IPS DF 4.7 (cell line): Measurements from ENCODE around the gene AAGAB.
A peak's percentile ranks its signal among the peaks of the same experiment; 100 is the strongest.
"Not testable (repeated sequence)": the region's sequence is repeated elsewhere in the genome, so short reads cannot be mapped to it uniquely, and the experiment has no call there.

Source experiments
- DNase-seq: peaks from one replicate; pipeline ENCODE4 v3.0.0-alpha.2; 2013; ENCODE audit warnings: low spot score; ENCODE audit errors: extremely low read depth

The AAGAB gene

DNA sequence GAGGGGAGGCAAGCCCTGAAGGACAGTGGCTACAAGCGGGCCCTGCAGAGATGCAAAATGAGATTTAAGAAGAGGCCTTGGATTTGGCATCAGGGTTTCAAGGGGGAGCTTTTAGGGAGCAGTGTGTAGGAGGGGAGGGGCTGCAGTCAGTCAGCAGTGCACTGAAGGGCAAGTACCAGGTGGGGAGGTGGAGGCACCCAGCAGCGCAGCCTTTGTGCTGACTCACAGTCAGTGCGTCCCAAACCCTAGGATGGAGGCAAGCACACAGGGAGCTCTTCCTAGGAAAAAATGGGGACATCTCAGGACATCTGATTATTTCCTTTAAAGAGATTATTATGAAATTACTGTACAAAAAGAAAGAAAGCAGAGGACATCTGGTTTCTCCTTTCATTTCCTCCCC lies 80.0 kb downstream of the AAGAB start:
- no peak for DNase-seq

DNA sequence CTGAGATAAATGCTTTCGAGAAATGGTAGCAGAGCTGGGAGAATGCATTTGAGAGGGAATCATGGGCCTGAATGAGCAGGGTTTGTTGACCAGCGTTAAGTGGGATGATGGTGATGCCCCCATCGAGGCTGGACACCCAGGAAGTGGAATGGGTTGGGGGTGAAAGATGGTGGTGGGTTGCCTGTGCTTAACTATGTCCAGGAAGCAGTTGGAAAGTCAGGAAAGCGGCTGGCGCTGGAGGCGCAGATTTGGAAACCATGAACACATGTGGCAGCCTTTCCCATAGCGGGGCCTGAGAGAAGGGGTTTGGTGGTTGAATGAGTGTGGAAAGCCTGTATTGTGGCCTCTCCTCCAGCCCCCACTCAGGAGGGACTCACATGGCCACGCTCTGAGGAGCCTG lies 80.7 kb downstream of the AAGAB start:
- no peak for DNase-seq

DNA sequence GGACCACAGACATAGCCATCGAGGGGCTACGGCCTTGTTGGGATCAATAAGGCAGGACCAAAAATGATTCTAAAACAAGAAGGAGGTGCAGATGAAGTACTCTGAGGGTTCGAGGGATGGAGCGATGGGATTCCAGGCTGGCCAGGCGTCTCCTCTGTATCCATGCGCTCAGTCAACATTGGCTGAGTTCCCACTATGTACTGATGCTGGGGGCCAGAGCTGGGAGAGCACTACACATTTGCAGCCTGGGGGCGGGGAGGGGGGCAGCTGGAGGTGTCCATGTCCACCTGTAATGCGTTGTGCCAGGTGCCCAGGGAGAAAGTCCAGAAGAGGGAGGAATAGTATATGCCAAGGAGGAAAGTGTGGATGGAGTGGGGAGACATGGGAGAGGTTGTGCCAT lies 81.5 kb downstream of the AAGAB start:
- DNase-seq, result no peak

DNA sequence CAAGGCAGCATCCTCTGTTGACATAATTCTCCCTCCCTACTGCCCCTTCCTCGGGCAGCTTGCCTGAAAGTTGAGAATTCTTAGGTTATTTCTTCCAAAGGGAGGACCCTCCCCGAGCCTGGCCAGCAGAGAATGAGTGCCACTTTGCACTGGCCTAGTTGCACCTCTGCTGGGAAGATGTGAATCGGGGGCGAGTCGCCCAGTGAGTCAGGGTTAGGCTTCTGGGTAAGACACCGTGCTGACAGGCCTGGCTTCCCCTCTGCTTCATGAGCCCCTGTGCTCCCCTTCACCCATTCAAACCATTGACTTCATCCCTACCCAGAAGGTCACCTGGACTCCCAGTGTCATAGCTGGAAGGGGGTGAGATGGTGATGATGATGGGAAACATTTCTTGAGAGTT lies 82.3 kb downstream of the AAGAB start:
- DNase-seq, result no peak

DNA sequence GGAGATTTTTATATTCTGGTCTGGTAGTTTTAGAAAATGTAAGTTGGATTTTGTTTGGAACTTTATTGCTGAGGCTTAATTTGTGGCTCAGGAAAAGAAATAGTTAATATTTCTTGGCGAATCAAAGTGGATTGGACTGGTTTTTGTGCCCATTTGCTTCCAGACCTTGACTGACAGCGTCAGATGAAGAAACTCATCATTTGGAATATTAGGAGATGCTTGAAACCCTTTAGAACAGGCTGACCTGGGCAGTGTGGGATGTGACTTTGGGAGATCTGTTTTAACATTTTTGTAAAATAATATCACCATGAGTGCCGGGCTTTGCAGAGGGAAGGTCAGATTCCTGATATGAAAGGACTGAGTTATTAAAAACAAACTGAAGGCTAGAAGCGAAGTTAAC lies 83.0 kb downstream of the AAGAB start:
- DNase-seq, result no peak

DNA sequence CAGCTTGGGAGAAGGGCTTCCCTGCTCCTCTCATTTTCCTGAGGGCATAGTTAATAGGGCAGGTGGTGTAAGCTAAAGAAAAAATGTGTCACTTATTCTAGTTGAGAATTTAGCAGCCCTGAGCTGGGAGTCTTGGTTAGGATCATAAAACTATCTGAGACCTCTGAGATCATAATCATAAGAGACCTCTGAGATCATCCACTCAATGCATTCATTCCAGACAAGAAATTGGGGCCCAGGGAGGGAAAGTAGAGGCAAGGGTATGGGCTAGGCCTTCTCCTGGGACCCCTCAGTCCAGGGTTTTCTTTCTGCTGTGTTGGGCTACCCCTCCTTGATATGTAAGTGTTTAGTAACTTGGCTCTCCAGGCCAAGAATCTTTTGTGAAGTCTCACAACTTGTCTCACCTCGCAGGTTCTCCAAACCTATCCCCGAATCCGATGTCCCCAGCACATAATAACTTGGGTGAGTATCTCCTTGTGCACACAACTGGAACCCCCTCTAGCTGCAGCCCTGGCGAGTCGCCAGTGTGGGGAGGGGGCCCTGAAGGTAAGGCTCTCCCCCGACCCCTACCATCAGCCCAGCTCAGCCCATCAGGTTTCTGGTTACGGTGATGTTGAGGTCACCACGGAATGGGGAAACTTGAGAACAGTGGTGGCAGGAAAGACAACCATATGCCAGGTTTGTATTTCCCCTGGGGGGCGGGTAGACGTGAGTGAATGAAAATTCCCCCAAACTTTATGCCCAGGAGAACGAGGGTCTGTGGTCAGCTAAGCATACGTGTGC lies 84.1 kb downstream of the AAGAB start:
- no peak for DNase-seq

DNA sequence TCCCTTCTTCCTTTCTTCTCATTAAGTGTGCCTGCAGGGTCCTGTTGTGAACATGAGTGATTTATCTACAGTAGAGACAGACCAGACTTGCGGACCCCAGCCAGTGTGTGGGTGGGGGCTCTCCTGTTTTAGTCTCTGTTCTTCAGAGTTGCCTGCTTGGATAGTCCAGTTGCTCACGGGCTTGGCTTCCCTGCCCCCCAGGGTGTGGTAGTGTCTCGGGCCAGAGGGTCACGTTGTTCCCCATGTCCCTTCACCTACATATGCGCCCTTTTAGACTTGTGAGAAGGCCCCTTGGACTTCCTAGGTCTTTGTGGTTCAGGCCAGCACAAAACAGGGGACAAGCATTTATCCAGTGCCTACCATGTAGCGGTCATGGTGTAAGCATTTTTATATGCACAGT lies 85.8 kb downstream of the AAGAB start:
- no peak for DNase-seq

DNA sequence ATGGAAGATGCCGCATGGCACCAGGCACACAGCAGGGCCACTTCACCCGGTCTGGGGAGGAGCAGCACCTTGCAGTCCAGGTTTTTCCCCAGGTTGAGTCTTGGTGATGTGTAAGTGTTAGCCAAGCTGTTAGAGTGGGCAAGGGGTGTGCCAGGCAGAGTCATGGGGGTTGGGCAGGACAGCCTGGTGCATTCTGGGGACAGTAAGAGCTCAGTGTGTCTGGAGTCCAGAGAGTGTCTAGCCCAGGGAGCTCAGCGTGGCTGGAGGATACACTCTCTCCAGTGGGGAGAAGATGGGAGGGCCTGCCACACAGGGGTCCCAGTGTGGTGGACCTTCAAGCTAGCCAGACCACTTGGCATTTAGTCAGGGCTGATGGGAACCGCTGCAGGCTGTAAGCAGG lies 87.4 kb downstream of the AAGAB start:
- DNase-seq, result no peak

DNA sequence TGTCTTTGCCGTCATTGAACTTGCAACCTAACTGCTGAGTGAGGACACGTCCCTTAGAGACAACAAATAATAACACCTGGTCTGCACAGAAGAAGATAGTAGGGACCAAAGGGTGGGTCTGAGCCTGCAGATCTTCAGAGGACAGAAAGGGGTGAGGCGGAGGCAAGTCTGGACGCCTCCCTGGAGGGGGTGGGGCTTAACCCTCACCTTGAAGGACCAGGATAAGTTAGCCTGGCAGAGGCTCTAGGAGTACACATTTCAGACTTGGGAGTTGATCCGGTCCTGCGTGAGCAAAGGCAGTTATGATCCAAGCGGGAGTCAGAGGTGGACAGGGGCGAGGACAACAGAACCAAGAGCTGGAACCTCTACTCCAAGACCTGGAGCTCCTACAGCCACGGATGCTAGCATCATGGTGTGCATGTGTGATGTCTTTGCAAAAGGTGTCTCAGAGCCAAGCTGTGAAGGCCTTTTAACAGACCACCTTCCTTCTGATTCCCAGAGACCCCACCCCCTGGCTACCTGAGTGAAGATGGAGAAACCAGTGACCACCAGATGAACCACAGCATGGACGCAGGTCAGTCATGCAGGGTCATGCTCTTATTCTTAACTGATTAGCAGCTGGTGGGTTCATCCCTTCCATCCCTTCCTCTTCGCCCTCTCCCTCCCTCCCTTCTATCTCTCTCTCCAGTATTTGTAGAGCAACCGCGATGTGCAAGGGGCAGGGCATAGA lies 88.0 kb downstream of the AAGAB start:
- DNase-seq, result no peak

DNA sequence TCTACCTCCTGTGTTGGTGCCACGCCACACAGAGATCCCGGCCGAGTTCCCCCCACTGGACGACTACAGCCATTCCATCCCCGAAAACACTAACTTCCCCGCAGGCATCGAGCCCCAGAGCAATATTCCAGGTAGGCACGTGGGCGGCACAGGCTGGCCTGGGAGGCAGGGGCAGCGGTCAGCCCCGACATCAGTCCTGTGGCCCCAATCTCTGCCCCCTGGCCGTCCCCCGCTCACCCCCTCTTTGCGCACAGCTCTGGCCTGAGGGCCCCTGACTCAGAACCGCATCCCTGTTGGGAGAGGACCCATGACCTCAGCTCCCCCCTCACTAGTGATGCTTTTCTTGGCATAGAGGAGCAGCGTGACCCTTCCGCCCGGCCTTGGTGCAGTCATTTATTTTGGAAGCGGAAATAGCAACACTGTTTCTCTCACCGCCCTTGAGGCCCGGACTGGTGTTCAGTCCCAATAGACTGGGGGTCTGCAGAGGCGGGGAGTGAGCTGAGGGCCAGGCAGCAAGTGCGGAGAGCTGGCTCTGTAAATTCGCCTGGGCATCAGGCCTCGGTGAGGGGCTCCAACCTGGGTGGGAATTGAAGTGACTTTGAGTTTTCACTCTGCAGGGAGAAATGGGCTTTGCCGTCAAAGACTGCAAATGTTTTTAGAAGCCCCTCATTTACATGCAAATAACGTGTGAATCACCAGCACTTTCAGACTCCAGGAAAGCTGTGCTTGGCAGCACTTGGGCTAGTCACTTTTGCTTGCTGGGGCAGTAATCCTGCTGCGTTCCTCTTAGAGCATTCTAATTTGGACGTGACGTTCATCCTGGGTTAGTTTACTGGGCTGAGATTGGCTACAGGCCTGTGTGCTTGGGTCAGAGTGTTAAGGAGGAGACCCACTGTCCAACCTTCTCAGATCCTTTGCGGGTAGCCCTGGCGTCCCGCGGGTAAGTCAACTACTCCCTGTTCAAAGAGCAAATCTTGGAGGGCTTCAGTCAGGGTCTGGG lies 88.9 kb downstream of the AAGAB start:
- peak; percentile 87 for DNase-seq

DNA sequence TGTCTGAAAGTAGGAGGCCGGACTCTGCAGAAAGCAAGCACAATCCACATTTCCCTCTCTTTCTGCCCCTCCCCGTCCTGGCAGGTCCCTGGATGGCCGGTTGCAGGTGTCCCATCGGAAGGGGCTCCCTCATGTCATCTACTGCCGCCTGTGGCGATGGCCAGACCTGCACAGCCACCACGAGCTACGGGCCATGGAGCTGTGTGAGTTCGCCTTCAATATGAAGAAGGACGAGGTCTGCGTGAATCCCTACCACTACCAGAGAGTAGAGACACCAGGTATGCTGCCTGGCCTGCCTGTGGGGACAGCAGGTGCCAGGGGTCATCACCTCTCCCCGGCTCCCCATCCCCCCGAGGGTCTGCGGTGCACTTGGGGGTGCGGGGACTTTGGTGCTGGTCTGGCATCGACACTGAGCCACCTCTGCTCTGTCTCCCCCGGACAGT lies 89.6 kb downstream of the AAGAB start:
- DNase-seq, result no peak

DNA sequence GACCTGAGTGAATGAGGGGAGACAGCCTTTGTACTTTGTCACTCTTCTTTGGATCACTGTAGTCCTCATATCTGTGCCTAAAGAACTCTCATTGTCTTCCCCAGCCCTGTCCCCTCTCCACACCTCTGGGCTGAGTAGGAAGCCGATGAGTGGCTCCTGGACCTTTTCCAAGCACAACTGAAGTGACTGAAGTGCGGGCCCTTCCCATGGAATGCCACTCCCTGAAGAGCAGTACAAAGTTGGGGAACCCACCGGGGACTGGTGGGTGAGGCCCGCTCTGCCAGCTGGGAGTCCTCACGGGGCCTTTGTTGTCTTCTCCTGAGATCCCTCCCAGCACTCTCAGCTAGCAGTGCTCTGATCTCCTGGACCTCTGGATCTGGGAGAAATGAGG lies 90.1 kb downstream of the AAGAB start:
- DNase-seq, result no peak

DNA sequence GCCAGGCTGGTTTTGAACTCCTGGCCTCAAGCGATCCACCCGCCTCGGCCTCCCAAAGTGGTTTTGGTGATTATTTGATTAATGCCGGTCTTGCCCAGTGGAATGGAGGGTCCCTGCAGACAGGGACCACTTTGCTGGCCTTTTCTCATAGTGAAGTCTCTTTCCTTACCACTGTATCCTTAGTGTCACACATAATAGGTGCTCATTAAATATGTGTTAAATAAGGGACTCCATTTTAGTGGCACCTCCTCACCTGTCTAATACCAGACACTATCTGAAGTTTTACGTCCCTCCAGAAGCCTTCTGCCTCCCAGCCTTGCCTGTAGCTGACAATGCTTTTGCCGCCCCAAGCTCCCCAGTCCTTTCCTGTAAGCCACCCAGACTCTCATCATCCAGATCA lies 91.3 kb downstream of the AAGAB start:
- no peak for DNase-seq

DNA sequence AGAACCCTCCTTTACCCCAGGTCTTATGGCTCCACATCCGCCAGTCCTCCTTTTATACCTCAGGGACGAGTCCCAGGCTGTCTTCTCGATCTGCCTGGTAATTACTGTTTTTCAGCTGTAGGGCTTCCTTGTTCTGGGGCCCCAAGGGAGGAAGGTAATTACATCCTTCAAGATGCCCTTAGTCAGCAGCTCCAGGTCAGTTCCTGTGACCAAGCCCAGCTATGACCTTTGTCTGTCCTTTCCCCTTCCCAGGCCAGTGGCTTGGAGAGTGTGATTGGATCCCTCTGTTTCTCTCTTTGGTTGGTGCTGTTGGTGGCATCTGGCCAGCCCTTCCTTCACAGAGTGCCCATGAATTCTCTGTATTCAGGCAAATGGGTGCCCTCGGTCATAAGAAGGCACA lies 92.6 kb downstream of the AAGAB start:
- DNase-seq, result no peak

DNA sequence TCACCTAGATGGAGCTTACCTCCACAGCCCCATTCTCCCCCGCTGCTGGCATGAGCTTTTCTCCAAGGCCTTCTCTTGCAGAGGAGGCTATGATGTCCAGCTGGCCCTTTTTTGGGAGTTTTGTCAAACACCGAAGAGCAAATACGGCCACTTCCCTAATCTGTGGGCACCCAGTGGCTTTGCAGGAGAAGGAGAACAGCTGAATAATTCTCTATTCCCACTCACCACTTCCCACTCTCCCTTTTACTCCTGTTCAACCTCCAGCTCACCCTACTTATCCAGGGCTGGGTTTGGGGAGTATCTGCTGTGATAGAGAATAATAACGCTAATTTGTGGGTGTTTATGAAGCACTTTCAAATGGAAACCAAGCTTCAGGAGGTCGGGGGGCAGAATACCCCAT lies 93.0 kb downstream of the AAGAB start:
- no peak for DNase-seq

DNA sequence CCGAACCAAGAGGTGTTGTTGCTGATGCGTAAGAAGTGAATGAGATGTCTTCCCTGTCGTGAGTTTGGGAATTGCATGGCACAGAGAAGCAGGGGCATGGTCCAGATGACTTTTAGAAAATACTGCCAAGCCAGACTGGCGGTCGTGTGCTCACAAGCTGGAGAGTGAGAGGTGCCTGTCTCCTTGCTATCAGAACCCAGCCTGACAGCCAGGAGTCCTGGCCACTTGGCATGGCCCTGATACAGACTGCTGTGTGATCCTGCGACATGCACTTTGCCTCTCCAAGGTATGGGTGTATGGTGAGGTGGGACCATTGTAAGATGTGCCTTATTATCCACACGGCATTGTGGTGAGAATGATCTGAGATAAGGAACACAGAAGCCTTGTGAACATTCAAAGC lies 96.1 kb downstream of the AAGAB start:
- DNase-seq, result no peak

DNA sequence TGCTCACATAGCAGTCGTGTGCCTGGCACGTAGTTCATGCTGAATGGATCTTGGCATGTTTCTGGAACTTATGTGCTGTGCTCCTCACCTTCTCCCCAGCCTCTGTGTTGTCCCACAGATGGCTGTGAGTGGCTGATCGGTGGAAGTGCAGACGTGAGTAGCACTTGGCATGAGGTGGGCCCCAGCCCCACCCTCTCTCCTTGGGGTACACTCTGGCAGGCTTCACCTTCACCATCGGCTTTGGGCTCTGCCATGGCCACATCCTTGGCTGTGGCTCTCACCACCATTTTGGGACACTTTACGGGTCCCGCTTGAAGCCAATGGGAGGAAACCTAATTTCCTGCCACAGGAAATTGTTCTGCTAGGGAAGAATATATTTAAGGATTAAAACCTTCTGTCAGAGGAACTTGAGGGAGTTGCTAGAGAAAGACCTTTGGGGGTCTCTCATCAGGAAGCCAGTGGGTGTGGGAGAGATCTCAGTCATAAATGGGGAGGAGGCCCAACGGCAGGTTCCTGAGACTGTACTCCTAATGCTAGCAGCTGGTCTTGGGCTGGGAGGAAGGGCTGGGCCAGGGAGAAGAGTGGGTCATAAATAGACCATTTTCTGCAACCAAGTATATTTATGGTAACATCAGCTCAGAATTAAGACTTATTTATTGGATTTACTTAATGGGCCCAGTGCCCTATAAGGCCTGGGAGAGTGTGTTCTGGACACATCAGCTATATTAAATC lies 96.8 kb downstream of the AAGAB start:
- no peak for DNase-seq

DNA sequence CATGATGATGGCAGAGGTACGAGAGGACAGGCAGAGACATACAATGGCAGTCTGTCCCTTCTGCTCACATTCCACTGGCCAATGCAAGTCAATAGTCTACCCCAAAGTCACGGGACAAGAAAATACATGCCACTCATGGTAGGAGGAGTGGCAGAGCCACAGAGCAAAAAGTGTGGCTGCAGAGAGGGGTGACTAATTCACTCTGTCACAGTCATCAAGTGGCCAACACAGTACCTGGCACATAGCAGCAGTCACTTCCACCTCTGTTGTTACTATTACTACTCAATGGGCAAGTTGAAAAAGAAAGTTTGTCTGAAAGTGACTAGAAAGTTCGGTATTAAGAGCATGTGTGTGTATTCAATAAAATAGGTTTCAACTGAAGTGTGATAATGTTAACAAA lies 97.6 kb downstream of the AAGAB start:
- DNase-seq, result no peak

DNA sequence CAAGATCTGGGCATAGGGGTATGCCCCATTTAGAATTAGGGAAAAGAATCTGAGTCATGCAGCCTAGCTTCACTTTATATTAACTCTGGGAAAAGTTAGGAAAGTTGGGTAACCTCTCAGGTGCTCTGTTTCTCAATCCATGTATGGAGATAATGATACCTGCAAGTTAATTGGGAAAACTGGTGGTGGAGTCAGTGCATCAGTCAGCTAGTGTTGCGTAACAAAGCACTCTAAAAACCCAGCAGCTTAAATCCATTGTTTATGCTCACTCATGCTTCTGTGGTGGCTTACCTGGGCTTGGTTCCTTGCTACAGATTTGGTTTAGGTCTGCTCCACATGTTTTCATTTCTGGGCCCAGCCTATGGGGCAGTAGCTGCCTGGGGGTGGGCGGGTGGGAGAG lies 98.0 kb downstream of the AAGAB start:
- DNase-seq, result no peak

DNA sequence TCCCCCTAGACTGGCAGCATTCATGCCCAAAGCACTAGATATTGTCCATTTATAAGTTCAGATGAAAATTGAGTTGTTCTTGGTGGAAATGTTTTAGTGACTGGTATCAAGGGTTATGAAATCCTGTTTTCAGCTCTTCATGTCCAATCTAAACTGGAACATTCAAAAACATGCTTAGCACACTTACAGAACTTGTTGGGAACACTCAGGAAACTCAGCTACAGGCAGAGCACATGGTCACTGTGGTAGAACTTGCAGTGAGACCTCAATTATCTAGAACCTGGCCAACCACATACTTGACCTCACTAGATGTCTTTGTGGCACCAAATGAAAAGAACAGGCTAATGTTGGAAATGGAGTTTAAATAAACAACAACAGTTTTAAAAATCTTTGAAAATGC lies 100.2 kb downstream of the AAGAB start:
- DNase-seq, result no peak

DNA sequence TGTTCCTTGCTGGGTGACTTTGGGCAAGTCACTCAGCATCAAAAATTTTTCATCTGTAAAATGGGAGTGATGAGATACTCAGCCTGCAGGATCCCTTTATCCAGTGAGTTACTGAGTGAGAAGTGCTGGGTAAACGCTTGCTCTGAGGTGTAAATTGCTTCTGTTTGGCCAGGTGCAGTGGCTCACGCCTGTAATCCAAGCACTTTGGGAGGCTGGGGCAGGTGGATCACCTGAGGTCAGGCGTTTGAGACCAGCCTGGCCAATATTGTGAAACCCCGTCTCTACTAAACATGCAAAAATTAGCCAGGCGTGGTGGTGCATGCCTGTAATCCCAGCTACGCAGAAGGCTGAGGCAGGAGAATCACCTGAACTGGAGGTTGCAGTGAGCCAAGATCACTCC lies 101.4 kb downstream of the AAGAB start:
- DNase-seq, result not testable (repeated sequence)
